ENCODE results near the gene P2RX7.

P2RX7 gene

DNA sequence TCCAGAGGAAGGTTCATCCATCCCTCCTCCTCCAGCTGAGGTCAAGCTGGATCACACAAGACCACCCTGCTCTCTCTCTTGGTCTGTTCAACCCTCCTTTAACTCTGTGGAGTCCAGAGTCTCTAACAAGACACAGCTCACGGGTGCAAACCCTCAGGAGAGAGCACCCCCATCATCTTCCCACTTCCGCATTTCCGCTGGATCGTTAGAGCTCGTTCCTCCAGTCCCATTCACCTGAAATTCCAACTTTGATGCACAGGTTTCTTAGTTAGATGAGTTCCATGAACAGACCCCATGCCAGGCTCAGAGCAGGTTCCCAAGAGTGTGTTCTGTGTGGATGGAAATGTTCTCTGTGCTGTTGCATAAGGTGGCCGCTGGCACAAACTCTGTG lies 44.5 kb upstream of the P2RX7 start:
- TF ChIP-seq, protein P1, sequence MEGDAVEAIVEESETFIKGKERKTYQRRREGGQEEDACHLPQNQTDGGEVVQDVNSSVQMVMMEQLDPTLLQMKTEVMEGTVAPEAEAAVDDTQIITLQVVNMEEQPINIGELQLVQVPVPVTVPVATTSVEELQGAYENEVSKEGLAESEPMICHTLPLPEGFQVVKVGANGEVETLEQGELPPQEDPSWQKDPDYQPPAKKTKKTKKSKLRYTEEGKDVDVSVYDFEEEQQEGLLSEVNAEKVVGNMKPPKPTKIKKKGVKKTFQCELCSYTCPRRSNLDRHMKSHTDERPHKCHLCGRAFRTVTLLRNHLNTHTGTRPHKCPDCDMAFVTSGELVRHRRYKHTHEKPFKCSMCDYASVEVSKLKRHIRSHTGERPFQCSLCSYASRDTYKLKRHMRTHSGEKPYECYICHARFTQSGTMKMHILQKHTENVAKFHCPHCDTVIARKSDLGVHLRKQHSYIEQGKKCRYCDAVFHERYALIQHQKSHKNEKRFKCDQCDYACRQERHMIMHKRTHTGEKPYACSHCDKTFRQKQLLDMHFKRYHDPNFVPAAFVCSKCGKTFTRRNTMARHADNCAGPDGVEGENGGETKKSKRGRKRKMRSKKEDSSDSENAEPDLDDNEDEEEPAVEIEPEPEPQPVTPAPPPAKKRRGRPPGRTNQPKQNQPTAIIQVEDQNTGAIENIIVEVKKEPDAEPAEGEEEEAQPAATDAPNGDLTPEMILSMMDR (IDR thresholded peaks at IDR 0.05; ENCODE audit: low read depth, low read length, missing control alignments) = no peak
- H3K4me3 ChIP-seq (ENCODE audit: low read depth, low read length) = no peak overlapping the region
- in situ Hi-C loops (cut with HindIII; ENCODE audit: low sequenced_read_pairs) = no loop called here
- DNase-seq (ENCODE audit: low read depth) = no peak

DNA sequence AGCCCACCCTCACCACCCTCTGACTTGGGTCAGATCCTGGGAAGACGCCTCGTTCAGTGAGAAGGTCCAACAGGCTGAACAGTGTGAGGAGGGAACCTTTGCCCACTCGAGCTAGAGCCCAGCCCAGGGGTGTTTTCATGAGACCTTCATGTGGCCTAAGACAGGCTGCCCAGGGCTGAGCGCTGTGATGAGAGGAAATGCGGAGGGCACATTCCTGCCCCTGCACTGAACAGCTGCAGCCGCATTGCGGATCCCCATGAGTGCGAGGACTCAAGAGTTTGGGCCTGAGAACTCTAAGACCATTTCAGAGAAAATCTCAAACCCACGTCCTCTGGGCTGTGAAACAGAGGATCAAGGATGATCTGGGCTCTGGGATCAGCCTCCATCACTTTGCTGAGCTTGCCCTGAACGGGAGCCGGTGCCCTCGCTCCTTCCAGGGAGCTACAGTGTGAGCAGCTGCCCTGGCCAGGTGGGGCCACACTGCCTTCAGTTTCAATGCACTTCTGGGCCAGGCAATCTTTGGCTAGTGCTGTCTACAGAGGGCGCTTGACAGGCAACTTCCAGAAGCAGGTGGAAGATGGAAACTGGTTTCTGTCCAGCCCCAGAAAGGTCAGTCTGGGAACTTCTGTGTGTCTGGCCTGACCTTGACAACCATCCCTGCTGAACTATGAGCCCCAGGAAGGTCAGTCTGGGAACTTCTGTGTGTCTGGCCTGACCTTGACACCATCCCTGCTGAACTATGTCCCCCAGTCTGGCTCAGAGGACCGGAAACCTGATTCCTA lies 43.5 kb upstream of the P2RX7 start:
- in situ Hi-C loops (cut with HindIII; ENCODE audit: low sequenced_read_pairs) = no loop called here
- H3K4me3 ChIP-seq (ENCODE audit: low read depth, low read length) = no peak overlapping the region
- DNase-seq (ENCODE audit: low read depth) = no peak
- TF ChIP-seq, protein P1 (IDR thresholded peaks at IDR 0.05; ENCODE audit: low read depth, low read length, missing control alignments) = no peak

DNA sequence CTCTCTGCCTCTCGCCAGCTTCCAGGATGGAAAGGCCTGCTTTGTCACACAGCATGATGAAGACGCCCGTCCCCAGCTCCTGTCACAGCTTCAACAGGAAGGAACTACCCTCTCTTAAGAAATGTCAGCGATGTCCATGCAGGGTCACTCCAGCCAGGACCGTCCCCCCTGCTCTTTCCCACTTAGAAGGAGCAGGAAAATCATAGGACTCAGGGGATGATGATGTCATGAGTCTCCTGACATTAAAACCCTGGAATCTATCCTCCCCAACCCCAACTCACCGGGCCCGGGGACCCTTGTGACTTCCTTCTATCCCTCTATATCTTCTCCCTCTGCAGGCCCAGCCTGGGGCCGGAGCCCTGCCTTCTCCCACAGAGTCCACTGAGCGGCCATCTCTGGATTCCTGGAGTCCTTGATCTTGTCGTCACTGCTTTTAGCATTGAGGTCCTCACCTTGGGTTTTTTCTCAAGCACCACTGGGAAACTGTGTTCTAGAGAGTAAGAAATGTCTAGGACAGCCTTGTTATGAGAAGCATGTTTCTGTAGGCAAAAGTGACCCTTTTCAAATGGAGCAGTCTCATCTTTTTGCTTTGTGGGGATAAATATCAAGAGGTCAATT lies 42.8 kb upstream of the P2RX7 start:
- no peak overlapping the region for H3K4me3 ChIP-seq (ENCODE audit: low read depth, low read length)
- in situ Hi-C loops (cut with HindIII; ENCODE audit: low sequenced_read_pairs) = no loop called here
- DNase-seq (ENCODE audit: low read depth) = no peak
- TF ChIP-seq, protein P1 (IDR thresholded peaks at IDR 0.05; ENCODE audit: low read depth, low read length, missing control alignments) = no peak

DNA sequence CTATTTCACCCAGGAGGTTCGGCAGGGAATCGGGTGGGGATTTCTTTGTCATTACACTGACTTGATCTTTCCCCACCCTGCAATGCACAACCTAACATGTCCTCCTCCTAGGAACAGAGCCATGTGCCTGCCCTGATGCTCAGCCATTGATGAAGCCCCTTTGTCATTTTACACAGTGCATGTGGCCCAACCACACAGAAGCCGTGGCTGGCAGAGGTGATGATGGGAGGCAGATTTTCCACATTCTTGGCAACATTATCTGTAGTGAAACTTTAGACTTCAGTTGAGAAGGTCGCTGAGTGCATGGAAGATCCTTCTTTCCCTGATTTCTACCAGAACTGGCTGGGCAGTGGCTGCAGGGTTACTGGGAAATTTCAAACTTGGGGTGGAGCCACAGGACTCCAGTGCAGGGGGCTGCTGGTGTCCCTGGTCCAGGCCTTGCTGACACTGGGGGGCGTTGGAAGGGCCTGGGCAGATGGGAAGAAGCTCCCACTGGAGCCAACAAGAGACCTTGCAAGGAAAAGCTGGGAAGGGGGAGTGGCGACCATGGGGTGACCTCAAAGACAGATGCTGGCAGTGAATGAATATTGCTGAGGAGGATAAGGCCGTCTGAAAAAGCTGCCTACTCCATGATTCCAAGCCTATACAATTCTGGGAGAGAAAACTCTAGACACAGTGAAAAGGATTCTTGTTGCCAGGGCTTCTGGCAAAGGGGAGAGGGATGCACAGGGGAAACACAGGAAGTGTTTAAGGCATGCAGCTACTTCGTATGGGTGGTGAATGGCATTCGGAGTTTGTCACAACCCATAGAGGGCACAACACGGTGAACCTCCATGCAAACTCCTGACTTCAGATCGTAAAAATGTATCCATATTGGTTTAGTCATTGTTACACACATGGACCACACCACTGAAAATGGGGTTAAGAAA lies 41.8 kb upstream of the P2RX7 start:
- in situ Hi-C loops (cut with HindIII; ENCODE audit: low sequenced_read_pairs) = no loop called here
- TF ChIP-seq, protein P1 (IDR thresholded peaks at IDR 0.05; ENCODE audit: low read depth, low read length, missing control alignments) = no peak
- no peak overlapping the region for H3K4me3 ChIP-seq (ENCODE audit: low read depth, low read length)
- no peak for DNase-seq (ENCODE audit: low read depth)

DNA sequence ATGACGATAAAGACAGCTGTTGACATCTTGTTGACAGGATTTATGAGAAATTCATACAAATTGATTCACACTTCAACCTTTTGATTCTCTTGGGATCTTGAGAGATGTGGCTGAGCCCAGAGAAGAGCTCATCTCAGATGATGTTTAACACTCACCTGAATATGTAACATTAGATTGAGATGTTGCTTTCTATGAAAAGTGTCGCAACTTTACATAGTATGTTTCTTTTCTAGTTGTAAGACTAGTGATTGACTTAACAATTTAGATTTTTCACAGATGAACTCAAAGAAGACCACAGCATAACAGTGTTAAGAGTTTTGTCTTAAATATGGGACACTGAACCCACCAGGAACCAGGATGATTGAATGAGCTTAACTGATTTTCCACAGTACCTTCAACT lies 40.6 kb upstream of the P2RX7 start:
- no peak for DNase-seq (ENCODE audit: low read depth)
- TF ChIP-seq, protein P1 (IDR thresholded peaks at IDR 0.05; ENCODE audit: low read depth, low read length, missing control alignments) = no peak
- in situ Hi-C loops (cut with HindIII; ENCODE audit: low sequenced_read_pairs) = no loop called here
- no peak overlapping the region for H3K4me3 ChIP-seq (ENCODE audit: low read depth, low read length)

DNA sequence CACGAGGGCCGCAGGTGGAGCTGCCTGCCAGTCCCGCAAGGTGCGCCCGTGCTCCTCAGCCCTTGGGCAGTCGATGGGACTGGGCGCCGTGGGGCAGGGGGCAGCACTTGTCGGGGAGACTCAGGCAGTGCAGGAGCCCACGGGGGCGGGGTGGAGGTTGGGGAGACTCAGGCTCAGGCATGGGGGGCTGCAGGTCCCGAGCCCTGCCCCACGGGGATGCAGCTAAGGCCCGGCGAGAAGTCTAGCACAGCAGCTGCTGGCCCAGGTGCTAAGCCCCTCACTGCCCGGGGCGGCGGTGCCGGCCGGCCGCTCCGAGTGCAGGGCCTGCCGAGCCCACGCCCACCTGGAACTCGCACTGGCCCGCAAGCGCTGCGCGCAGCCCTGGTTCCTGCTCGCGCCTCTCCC lies 39.2 kb upstream of the P2RX7 start:
- in situ Hi-C loops (cut with HindIII; ENCODE audit: low sequenced_read_pairs) = no loop called here
- H3K4me3 ChIP-seq (ENCODE audit: low read depth, low read length) = no peak overlapping the region
- no peak for DNase-seq (ENCODE audit: low read depth)
- TF ChIP-seq, protein P1 (IDR thresholded peaks at IDR 0.05; ENCODE audit: low read depth, low read length, missing control alignments) = no peak

Data from astrocyte of the cerebellum (primary cell).